Measurements from ENCODE around the gene IMMP2L.
"Not testable (repeated sequence)": the region's sequence is repeated elsewhere in the genome, so short reads cannot be mapped to it uniquely, and the experiment has no call there.

Gene IMMP2L

GRCh38 chr7:111074748-111075146 is 487.5 kb downstream of the IMMP2L start:
- DNase-seq (ENCODE audit: low read depth) = no peak

GRCh38 chr7:111074071-111074747 is 488.1 kb downstream of the IMMP2L start:
- no peak for DNase-seq (ENCODE audit: low read depth)

- not testable (repeated sequence) for DNase-seq (ENCODE audit: low read depth)
Observed at GRCh38 chr7:111072658-111073057, 489.6 kb downstream of the IMMP2L start.

- no peak for DNase-seq (ENCODE audit: low read depth)
Observed at GRCh38 chr7:111071556-111071955, 490.7 kb downstream of the IMMP2L start.

GRCh38 chr7:111068618-111069017 is 493.7 kb downstream of the IMMP2L start:
- no peak for DNase-seq (ENCODE audit: low read depth)

GRCh38 chr7:111067682-111068081 is 494.6 kb downstream of the IMMP2L start:
- DNase-seq (ENCODE audit: low read depth) = no peak

- DNase-seq (ENCODE audit: low read depth) = no peak
Observed at GRCh38 chr7:111067251-111067650, 495.0 kb downstream of the IMMP2L start.

- DNase-seq (ENCODE audit: low read depth) = no peak
Observed at GRCh38 chr7:111063166-111063565, 499.1 kb downstream of the IMMP2L start.

- DNase-seq (ENCODE audit: low read depth) = no peak
Observed at GRCh38 chr7:111059833-111060232, 502.5 kb downstream of the IMMP2L start.

GRCh38 chr7:111057066-111057465 is 505.2 kb downstream of the IMMP2L start:
- DNase-seq (ENCODE audit: low read depth) = no peak

GRCh38 chr7:111056371-111056770 is 505.9 kb downstream of the IMMP2L start:
- no peak for DNase-seq (ENCODE audit: low read depth)

- DNase-seq (ENCODE audit: low read depth) = no peak
Observed at GRCh38 chr7:111053035-111053434, 509.3 kb downstream of the IMMP2L start.

- no peak for DNase-seq (ENCODE audit: low read depth)
Observed at GRCh38 chr7:111051832-111052231, 510.5 kb downstream of the IMMP2L start.

- no peak for DNase-seq (ENCODE audit: low read depth)
Observed at GRCh38 chr7:111050875-111051416, 511.3 kb downstream of the IMMP2L start.

GRCh38 chr7:111049971-111050680 is 512.2 kb downstream of the IMMP2L start:
- no peak for DNase-seq (ENCODE audit: low read depth)

- DNase-seq (ENCODE audit: low read depth) = no peak
Observed at GRCh38 chr7:111047595-111047994, 514.7 kb downstream of the IMMP2L start.

GRCh38 chr7:111045449-111045848 is 516.8 kb downstream of the IMMP2L start:
- peak; percentile 24 for DNase-seq (ENCODE audit: low read depth)

GRCh38 chr7:111043561-111043960 is 518.7 kb downstream of the IMMP2L start:
- no peak for DNase-seq (ENCODE audit: low read depth)

GRCh38 chr7:111042842-111043241 is 519.5 kb downstream of the IMMP2L start:
- DNase-seq (ENCODE audit: low read depth) = no peak

- no peak for DNase-seq (ENCODE audit: low read depth)
Observed at GRCh38 chr7:111041577-111041976, 520.7 kb downstream of the IMMP2L start.

- DNase-seq (ENCODE audit: low read depth) = no peak
Observed at GRCh38 chr7:111038185-111038584, 524.1 kb downstream of the IMMP2L start.

GRCh38 chr7:111031916-111032315 is 530.4 kb downstream of the IMMP2L start:
- DNase-seq (ENCODE audit: low read depth) = no peak

GRCh38 chr7:111030336-111030735 is 532.0 kb downstream of the IMMP2L start:
- DNase-seq (ENCODE audit: low read depth) = no peak

Measured in fibroblast of gingiva (primary cell).